Embryonic facial prominence (tissue), 1 donor: Measurements from ENCODE around the gene RPTOR.
"Not testable (repeated sequence)": the region's sequence is repeated elsewhere in the genome, so short reads cannot be mapped to it uniquely, and the experiment has no call there.

ENCODE experiments used
- DNase-seq: peaks from one replicate; pipeline ENCODE4 v3.0.0-alpha.2; 2016; ENCODE audit errors: extremely low spot score

Gene RPTOR

GRCh38 chr17:80694085-80694991 is 149.7 kb downstream of the RPTOR start:
- no peak for DNase-seq

- no peak for DNase-seq
These were observed 150.6 kb downstream of the RPTOR start for GRCh38 chr17:80694992-80695912.

GRCh38 chr17:80695979-80696378 is 151.3 kb downstream of the RPTOR start:
- DNase-seq, result no peak

GRCh38 chr17:80696456-80696855 is 151.8 kb downstream of the RPTOR start:
- DNase-seq, result no peak

- no peak for DNase-seq
These were observed 152.3 kb downstream of the RPTOR start for GRCh38 chr17:80696964-80697363.

- no peak for DNase-seq
These were observed 153.7 kb downstream of the RPTOR start for GRCh38 chr17:80698297-80698696.

GRCh38 chr17:80699205-80699604 is 154.6 kb downstream of the RPTOR start:
- not testable (repeated sequence) for DNase-seq

GRCh38 chr17:80701730-80702129 is 157.1 kb downstream of the RPTOR start:
- no peak for DNase-seq

GRCh38 chr17:80702315-80703141 is 157.9 kb downstream of the RPTOR start:
- DNase-seq, result no peak

- no peak for DNase-seq
These were observed 158.5 kb downstream of the RPTOR start for GRCh38 chr17:80703142-80703478.

GRCh38 chr17:80704381-80704819 is 159.8 kb downstream of the RPTOR start:
- DNase-seq, result no peak

- no peak for DNase-seq
These were observed 160.3 kb downstream of the RPTOR start for GRCh38 chr17:80704894-80705293.

GRCh38 chr17:80705988-80706387 is 161.3 kb downstream of the RPTOR start:
- DNase-seq, result no peak

GRCh38 chr17:80706463-80706867 is 161.8 kb downstream of the RPTOR start:
- no peak for DNase-seq

- DNase-seq, result no peak
These were observed 163.8 kb downstream of the RPTOR start for GRCh38 chr17:80708480-80708879.

GRCh38 chr17:80709090-80709695 is 164.6 kb downstream of the RPTOR start:
- no peak for DNase-seq

GRCh38 chr17:80710714-80711302 is 166.2 kb downstream of the RPTOR start:
- no peak for DNase-seq

- no peak for DNase-seq
These were observed 167.5 kb downstream of the RPTOR start for GRCh38 chr17:80712089-80712488.

- no peak for DNase-seq
These were observed 168.0 kb downstream of the RPTOR start for GRCh38 chr17:80712606-80713005.

GRCh38 chr17:80716986-80717719 is 172.5 kb downstream of the RPTOR start:
- no peak for DNase-seq
